Measurements from ENCODE around the gene NCBP1. TPM values are rescaled to one million over a fixed set of nuclear protein-coding genes. Genes with fewer than 3 reads are reported as not detected.

Gene NCBP1
- total and polyA plus RNA-seq, 9 of the 15 experiments (the other 6 are each of a cell fraction or from before 2014, with no cell fraction given), result 29.4 to 69.7 (median 57.5) TPM

GRCh38 chr9:97632985-97633858 lies at the start of gene NCBP1, which contains the start of gene TSTD2 (continued):
- TF ChIP-seq TCFL5 (CRISPR knock-in tag; conservative IDR thresholded peaks at IDR 0.05), result no peak
- no peak for TF ChIP-seq PHB2 (IDR thresholded peaks at IDR 0.05; ENCODE audit: low read depth)
- TF ChIP-seq ZNF407 (IDR thresholded peaks at IDR 0.05; ENCODE audit: low read depth), result no peak
- peak; percentile 82 for TF ChIP-seq PKNOX1 (IDR thresholded peaks at IDR 0.05)
- no peak for TF ChIP-seq IRF2 (CRISPR knock-in tag; IDR thresholded peaks at IDR 0.05)
- TF ChIP-seq FOXM1 (IDR thresholded peaks at IDR 0.05; ENCODE audit: low read depth), result no peak
- no peak for TF ChIP-seq FOXM1 (CRISPR knock-in tag; IDR thresholded peaks at IDR 0.05; ENCODE audit: low read depth)
- TF ChIP-seq TCF3 (CRISPR knock-in tag; IDR thresholded peaks at IDR 0.05), result no peak
- peak; percentile 68 for TF ChIP-seq TBP (optimal IDR thresholded peaks at IDR 0.05; ENCODE audit: low read depth, low read length)
- peak; percentile 74 for TF ChIP-seq TAF9B (IDR thresholded peaks at IDR 0.05; ENCODE audit: partially characterized antibody)
- no peak for TF ChIP-seq FUS (optimal IDR thresholded peaks at IDR 0.05; ENCODE audit: low read depth, low read length)
- TF ChIP-seq FOSL1 (tag; conservative IDR thresholded peaks at IDR 0.05), result no peak; the same call in 1 of the 2 replicates
- TF ChIP-seq NR2F6 (CRISPR knock-in tag; IDR thresholded peaks at IDR 0.05), result no peak
- no peak for TF ChIP-seq TRIM28 (IDR thresholded peaks at IDR 0.05)
- TF ChIP-seq ATF7 (IDR thresholded peaks at IDR 0.05), result peak; percentile 96
- TF ChIP-seq ZFP1 (CRISPR knock-in tag; IDR thresholded peaks at IDR 0.05), result no peak
- TF ChIP-seq ZNF75A (CRISPR knock-in tag; IDR thresholded peaks at IDR 0.05), result no peak
- TF ChIP-seq BRF1 (IDR thresholded peaks at IDR 0.05; ENCODE audit: borderline replicate concordance, extremely low read depth, insufficient read length), result no peak
- TF ChIP-seq CC2D1A (IDR thresholded peaks at IDR 0.05), result no peak
- no peak for TF ChIP-seq SETDB1 (IDR thresholded peaks at IDR 0.05; ENCODE audit: low read length)
- TF ChIP-seq CBX8 (IDR thresholded peaks at IDR 0.05; ENCODE audit: borderline replicate concordance, extremely low read depth, low read depth, low read length, poor library complexity, severe bottlenecking), result no peak
- TF ChIP-seq SRSF1 (IDR thresholded peaks at IDR 0.05; ENCODE audit: low read depth, low read length), result no peak
